Measurements from ENCODE around the gene SULF2.

GRCh38 chr20:47805951-47806350 lies 20.7 kb upstream of the SULF2 start:
- TF ChIP-seq GABPA (IDR thresholded peaks at IDR 0.05; ENCODE audit: low read depth) (no peak), CTCF (IDR thresholded peaks at IDR 0.05; ENCODE audit: insufficient read depth, low read length) (no peak), POLR2AphosphoS5 (IDR thresholded peaks at IDR 0.05; ENCODE audit: low read depth) (no peak)
